GM12878 (cell line): ENCODE results near the gene ASF1B. TPM values are rescaled to one million over a fixed set of nuclear protein-coding genes. Genes with fewer than 3 reads are reported as not detected.

Source experiments
- BCL11A ChIP-seq: IDR thresholded peaks from 2 replicates; pipeline ENCODE4 v1.6.1; 2011; ENCODE audit warnings: low read depth, low read length
- E2F8 ChIP-seq: fragments of 450-650 bp; IDR thresholded peaks from 2 replicates; pipeline ENCODE4 v1.6.1; 2018; ENCODE audit warnings: mild to moderate bottlenecking, low read depth, moderate library complexity; ENCODE audit not compliant: partially characterized antibody
- EGR1 ChIP-seq, 2 experiments: IDR thresholded peaks; 1 replicate in 1 of 2; 2 replicates in 1 of 2; pipeline ENCODE4 v1.6.1; 2011 to 2012; ENCODE audit warnings: low read depth in 2 of 2, low read length in 2 of 2, borderline replicate concordance in 1 of 2, mild to moderate bottlenecking in 1 of 2, moderate library complexity in 1 of 2
- ELK1 ChIP-seq: IDR thresholded peaks from 2 replicates; pipeline ENCODE4 v1.6.1; 2012; ENCODE audit warnings: low read depth, low read length, improper control_type of control experiment
- EP300 ChIP-seq, 2 experiments: fragments of 150-350 bp in 1 of 2; IDR thresholded peaks; 2 replicates each; pipeline ENCODE4 v1.6.1; 2011 to 2012; ENCODE audit warnings: low read depth in 2 of 2, low read length in 2 of 2, borderline replicate concordance in 1 of 2, improper control_type of control experiment in 1 of 2, inconsistent platforms in 1 of 2; ENCODE audit not compliant: control insufficient read depth in 1 of 2
- ESRRA ChIP-seq: IDR thresholded peaks from 2 replicates; pipeline ENCODE4 v1.6.1; 2012; ENCODE audit warnings: mild to moderate bottlenecking, low read length, improper control_type of control experiment
- HDAC2 ChIP-seq: fragments of 200-600 bp; sonication (generic); IDR thresholded peaks from 2 replicates; pipeline ENCODE4 v1.6.1; 2017
- MLLT1 ChIP-seq: fragments of 450-650 bp; IDR thresholded peaks from 2 replicates; pipeline ENCODE4 v1.6.1; 2016; ENCODE audit warnings: mild to moderate bottlenecking
- NFYA ChIP-seq: IDR thresholded peaks from 2 replicates; pipeline ENCODE4 v1.6.1; 2011; ENCODE audit warnings: low read depth, mild to moderate bottlenecking, low read length, improper control_type of control experiment, borderline replicate concordance
- NR2C2 ChIP-seq: IDR thresholded peaks from 2 replicates; pipeline ENCODE4 v1.6.1; 2011; ENCODE audit warnings: borderline replicate concordance, low read depth; ENCODE audit not compliant: control insufficient read depth, insufficient read length
- NRF1 ChIP-seq: conservative IDR thresholded peaks from 2 replicates; pipeline ENCODE4 v1.6.1; 2011; ENCODE audit warnings: mild to moderate bottlenecking, low read depth, low read length, improper control_type of control experiment
- RFX5 ChIP-seq: IDR thresholded peaks from 2 replicates; pipeline ENCODE4 v1.6.1; 2011; ENCODE audit warnings: low read depth, low read length, improper control_type of control experiment
- SKIL ChIP-seq: fragments of 450-650 bp; IDR thresholded peaks from 2 replicates; pipeline ENCODE4 v1.6.1; 2017; ENCODE audit warnings: mild to moderate bottlenecking, low read depth, inconsistent platforms; ENCODE audit not compliant: poor library complexity, severe bottlenecking
- SPI1 ChIP-seq: IDR thresholded peaks from 2 replicates; pipeline ENCODE4 v1.6.1; 2011; ENCODE audit warnings: low read depth, mild to moderate bottlenecking, low read length, moderate library complexity, borderline replicate concordance; ENCODE audit not compliant: insufficient read depth
- SRF ChIP-seq, 2 experiments: IDR thresholded peaks; 2 replicates each; pipeline ENCODE4 v1.6.1; 2011; ENCODE audit warnings: low read depth in 2 of 2, low read length in 2 of 2, mild to moderate bottlenecking in 1 of 2, moderate library complexity in 1 of 2
- ZBED1 ChIP-seq: IDR thresholded peaks from 2 replicates; pipeline ENCODE4 v1.6.1; 2016; ENCODE audit warnings: borderline replicate concordance
- polyA plus RNA-seq, 11 experiments: library from polyadenylated mRNA; depleted of rRNA in 4 of 11; unstranded in 6 of 11; stranded (reverse) in 5 of 11; fragments of >200 nt; fragmentation: Nextera tagmentation in 4 of 11; fragmentation: Illumina TruSeq in 1 of 11; extraction: Ambion mirVana in 4 of 11; extraction: Trizol in 1 of 11; gene quantifications; 1 replicate in 1 of 11; 2 replicates in 10 of 11; pipeline versions ENCODE4 v1.2.1 to v1.2.3, GENCODE V29; 2011 to 2016; ENCODE audit warnings: inconsistent platforms in 2 of 11, missing spikeins in 2 of 11, low read depth in 1 of 11
- total RNA-seq, 4 experiments: library from RNA; depleted of rRNA in 3 of 4; stranded (reverse); fragments of >200 nt in 3 of 4; fragmentation: Illumina TruSeq in 1 of 4; extraction: Trizol in 1 of 4; gene quantifications; 2 replicates each; pipeline versions ENCODE4 v1.2.1 to v1.2.3, GENCODE V29; 2013 to 2021
- TF ChIP-seq, protein P1 (sequence below): IDR thresholded peaks from 2 replicates; pipeline ENCODE4 v1.6.1; 2011; ENCODE audit warnings: mild to moderate bottlenecking, low read depth, low read length, moderate library complexity; ENCODE audit not compliant: insufficient replicate concordance
- TF ChIP-seq, protein P2 (sequence below): IDR thresholded peaks from 2 replicates; pipeline ENCODE4 v1.6.1; 2011; ENCODE audit warnings: borderline replicate concordance, low read depth, mild to moderate bottlenecking, moderate library complexity, low read length; ENCODE audit not compliant: insufficient read depth, poor library complexity, severe bottlenecking

Gene ASF1B
- total and polyA plus RNA-seq, 10 of the 15 experiments (the other 5 are each of a cell fraction or from before 2014, with no cell fraction given): 10.4 to 217 (median 90.2) TPM

- no peak for TF ChIP-seq HDAC2
- TF ChIP-seq EGR1 (IDR thresholded peaks at IDR 0.05; ENCODE audit: borderline replicate concordance in 1 of 2, low read depth in 2 of 2, low read length in 2 of 2): no peak
- TF ChIP-seq NFYA: no peak
- no peak for TF ChIP-seq SKIL
- TF ChIP-seq ESRRA: no peak
- TF ChIP-seq NRF1: no peak
- no peak for TF ChIP-seq RFX5
- TF ChIP-seq BCL11A: no peak
- TF ChIP-seq, protein P1, sequence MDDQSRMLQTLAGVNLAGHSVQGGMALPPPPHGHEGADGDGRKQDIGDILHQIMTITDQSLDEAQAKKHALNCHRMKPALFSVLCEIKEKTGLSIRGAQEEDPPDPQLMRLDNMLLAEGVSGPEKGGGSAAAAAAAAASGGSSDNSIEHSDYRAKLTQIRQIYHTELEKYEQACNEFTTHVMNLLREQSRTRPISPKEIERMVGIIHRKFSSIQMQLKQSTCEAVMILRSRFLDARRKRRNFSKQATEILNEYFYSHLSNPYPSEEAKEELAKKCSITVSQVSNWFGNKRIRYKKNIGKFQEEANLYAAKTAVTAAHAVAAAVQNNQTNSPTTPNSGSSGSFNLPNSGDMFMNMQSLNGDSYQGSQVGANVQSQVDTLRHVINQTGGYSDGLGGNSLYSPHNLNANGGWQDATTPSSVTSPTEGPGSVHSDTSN: peak; percentile 74
- TF ChIP-seq MLLT1: no peak
- TF ChIP-seq E2F8: no peak
- no peak for TF ChIP-seq EP300 (IDR thresholded peaks at IDR 0.05; ENCODE audit: borderline replicate concordance in 1 of 2, control insufficient read depth in 1 of 2, low read depth in 2 of 2, low read length in 2 of 2)
- TF ChIP-seq SPI1: peak; percentile 45; the same call in 1 of the 2 replicates
- no peak for TF ChIP-seq ZBED1
- TF ChIP-seq NR2C2: no peak
- TF ChIP-seq ELK1: no peak
- TF ChIP-seq, protein P2, sequence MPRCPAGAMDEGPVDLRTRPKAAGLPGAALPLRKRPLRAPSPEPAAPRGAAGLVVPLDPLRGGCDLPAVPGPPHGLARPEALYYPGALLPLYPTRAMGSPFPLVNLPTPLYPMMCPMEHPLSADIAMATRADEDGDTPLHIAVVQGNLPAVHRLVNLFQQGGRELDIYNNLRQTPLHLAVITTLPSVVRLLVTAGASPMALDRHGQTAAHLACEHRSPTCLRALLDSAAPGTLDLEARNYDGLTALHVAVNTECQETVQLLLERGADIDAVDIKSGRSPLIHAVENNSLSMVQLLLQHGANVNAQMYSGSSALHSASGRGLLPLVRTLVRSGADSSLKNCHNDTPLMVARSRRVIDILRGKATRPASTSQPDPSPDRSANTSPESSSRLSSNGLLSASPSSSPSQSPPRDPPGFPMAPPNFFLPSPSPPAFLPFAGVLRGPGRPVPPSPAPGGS: no peak
- TF ChIP-seq SRF (IDR thresholded peaks at IDR 0.05; ENCODE audit: low read depth in 2 of 2, low read length in 2 of 2): no peak
These were observed 8.4 kb downstream of the ASF1B start (continued) for GRCh38 chr19:14127929-14128509.
